NCI-H82 treated with DMSO at 0.1 percent for 48 hours (cell line): ENCODE data around the gene C14orf39.

ENCODE experiments used
- DNase-seq: peaks from one replicate; lab custom pipeline; 2025; ENCODE audit not compliant: unreplicated experiment; lab: John Stamatoyannopoulos, UW

The C14orf39 gene

GRCh38 chr14:60485598-60486251, at the start of gene C14orf39:
TSS of gene C14orf39 (minus strand) at chr14:60486063. CDS start at chr14:60485078, 985 bp downstream.
- no peak for DNase-seq

- DNase-seq = no peak
Observed at GRCh38 chr14:60532442-60532841, 46.6 kb upstream of the C14orf39 start.

GRCh38 chr14:60515511-60516289, 29.8 kb upstream of the C14orf39 start:
- DNase-seq = no peak

- no peak for DNase-seq
Observed at GRCh38 chr14:60514741-60515491, 29.1 kb upstream of the C14orf39 start.

GRCh38 chr14:60514378-60514740, 28.5 kb upstream of the C14orf39 start:
- DNase-seq = peak; percentile 12

- no peak for DNase-seq
Observed at GRCh38 chr14:60512973-60513571, 27.2 kb upstream of the C14orf39 start.

- no peak for DNase-seq
Observed at GRCh38 chr14:60512126-60512525, 26.3 kb upstream of the C14orf39 start.

GRCh38 chr14:60510951-60511599, 25.2 kb upstream of the C14orf39 start:
- no peak for DNase-seq

- DNase-seq = no peak
Observed at GRCh38 chr14:60510254-60510950, 24.5 kb upstream of the C14orf39 start.

GRCh38 chr14:60509438-60510253, 23.8 kb upstream of the C14orf39 start:
- DNase-seq = no peak

GRCh38 chr14:60508707-60509437, 23.0 kb upstream of the C14orf39 start, which contains the start of gene SIX6:
TSS of gene SIX6 (plus strand) at chr14:60509146. CDS start at chr14:60509399, 253 bp downstream.
- no peak for DNase-seq

- no peak for DNase-seq
Observed at GRCh38 chr14:60508363-60508706, 22.5 kb upstream of the C14orf39 start.

GRCh38 chr14:60506985-60507829, 21.3 kb upstream of the C14orf39 start:
- no peak for DNase-seq

GRCh38 chr14:60506462-60506984, 20.7 kb upstream of the C14orf39 start:
- DNase-seq = no peak

GRCh38 chr14:60506010-60506409, 20.1 kb upstream of the C14orf39 start:
- DNase-seq = no peak

GRCh38 chr14:60505448-60505847, 19.6 kb upstream of the C14orf39 start:
- no peak for DNase-seq

GRCh38 chr14:60502541-60502940, 16.7 kb upstream of the C14orf39 start:
- no peak for DNase-seq

- DNase-seq = no peak
Observed at GRCh38 chr14:60495946-60496345, 10.1 kb upstream of the C14orf39 start.
